ENCODE measurements around the gene LIN28A. TPM values are rescaled to one million over a fixed set of nuclear protein-coding genes. Genes with fewer than 3 reads are reported as not detected.
"Not testable (repeated sequence)": the region's sequence is repeated elsewhere in the genome, so short reads cannot be mapped to it uniquely, and the experiment has no call there.

Gene LIN28A
- total RNA-seq, 4 donors from 2014 or later, result not detected

GRCh38 chr1:26368486-26368885, 42.1 kb upstream of the LIN28A start:
- no peak overlapping the region for H3K27ac ChIP-seq
- H3K27me3 ChIP-seq, result peaks cover 14% of the 10 kb centered on the region
- WGBS, 2 donors (ENCODE audit: low coverage in 1 of 2), result 80 to 92% methylated on average over 1 to 3 of the region's 3 CpGs
- H3K4me1 ChIP-seq, result no peaks in the 10 kb centered on the region
- H3K36me3 ChIP-seq, result no peaks in the 10 kb centered on the region
- no peak for TF ChIP-seq POLR2AphosphoS5 (IDR thresholded peaks at IDR 0.05)
- no peak for TF ChIP-seq POLR2A (IDR thresholded peaks at IDR 0.05)
- TF ChIP-seq, protein P1, sequence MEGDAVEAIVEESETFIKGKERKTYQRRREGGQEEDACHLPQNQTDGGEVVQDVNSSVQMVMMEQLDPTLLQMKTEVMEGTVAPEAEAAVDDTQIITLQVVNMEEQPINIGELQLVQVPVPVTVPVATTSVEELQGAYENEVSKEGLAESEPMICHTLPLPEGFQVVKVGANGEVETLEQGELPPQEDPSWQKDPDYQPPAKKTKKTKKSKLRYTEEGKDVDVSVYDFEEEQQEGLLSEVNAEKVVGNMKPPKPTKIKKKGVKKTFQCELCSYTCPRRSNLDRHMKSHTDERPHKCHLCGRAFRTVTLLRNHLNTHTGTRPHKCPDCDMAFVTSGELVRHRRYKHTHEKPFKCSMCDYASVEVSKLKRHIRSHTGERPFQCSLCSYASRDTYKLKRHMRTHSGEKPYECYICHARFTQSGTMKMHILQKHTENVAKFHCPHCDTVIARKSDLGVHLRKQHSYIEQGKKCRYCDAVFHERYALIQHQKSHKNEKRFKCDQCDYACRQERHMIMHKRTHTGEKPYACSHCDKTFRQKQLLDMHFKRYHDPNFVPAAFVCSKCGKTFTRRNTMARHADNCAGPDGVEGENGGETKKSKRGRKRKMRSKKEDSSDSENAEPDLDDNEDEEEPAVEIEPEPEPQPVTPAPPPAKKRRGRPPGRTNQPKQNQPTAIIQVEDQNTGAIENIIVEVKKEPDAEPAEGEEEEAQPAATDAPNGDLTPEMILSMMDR (IDR thresholded peaks at IDR 0.05), result no peak
- TF ChIP-seq EP300 (IDR thresholded peaks at IDR 0.05; ENCODE audit: low read depth), result no peak
- in situ Hi-C loops (cut with MboI; ENCODE audit: low pct_ligation_motif_present in 1 of 4, low pct_unique_long_range_greater_than_20kb in 1 of 4, low sequenced_read_pairs in 3 of 4) (no loop called here), intact Hi-C loops (cut with DNase I; ENCODE audit: low total_unique reads) (no loop called here)
- no peak for DNase-seq
- no peaks in the 10 kb centered on the region for H3K9me3 ChIP-seq
- H3K4me3 ChIP-seq, result no peak overlapping the region

- Histone ChIP-seq H3K4me1 (no peaks in the 10 kb centered on the region), H3K9me3 (no peaks in the 10 kb centered on the region), H3K36me3 (no peaks in the 10 kb centered on the region), H3K4me3 (no peak overlapping the region), H3K27ac (no peak overlapping the region), H3K27me3 (no peaks in the 10 kb centered on the region)
- no peak for TF ChIP-seq POLR2A (IDR thresholded peaks at IDR 0.05)
- TF ChIP-seq, protein P1 (IDR thresholded peaks at IDR 0.05), result no peak
- TF ChIP-seq EP300 (IDR thresholded peaks at IDR 0.05; ENCODE audit: low read depth), result no peak
- no peak for TF ChIP-seq POLR2AphosphoS5 (IDR thresholded peaks at IDR 0.05)
- DNase-seq, result no peak
- in situ Hi-C loops (cut with MboI; ENCODE audit: low pct_ligation_motif_present in 1 of 4, low pct_unique_long_range_greater_than_20kb in 1 of 4, low sequenced_read_pairs in 3 of 4), result no loop called here
- intact Hi-C loops (cut with DNase I; ENCODE audit: low total_unique reads), result no loop called here
- WGBS, 2 donors (ENCODE audit: low coverage in 1 of 2), result 57 to 67% methylated on average over 3 to 6 of the region's 6 CpGs
These were observed 39.8 kb upstream of the LIN28A start for GRCh38 chr1:26370591-26371382.

DNA sequence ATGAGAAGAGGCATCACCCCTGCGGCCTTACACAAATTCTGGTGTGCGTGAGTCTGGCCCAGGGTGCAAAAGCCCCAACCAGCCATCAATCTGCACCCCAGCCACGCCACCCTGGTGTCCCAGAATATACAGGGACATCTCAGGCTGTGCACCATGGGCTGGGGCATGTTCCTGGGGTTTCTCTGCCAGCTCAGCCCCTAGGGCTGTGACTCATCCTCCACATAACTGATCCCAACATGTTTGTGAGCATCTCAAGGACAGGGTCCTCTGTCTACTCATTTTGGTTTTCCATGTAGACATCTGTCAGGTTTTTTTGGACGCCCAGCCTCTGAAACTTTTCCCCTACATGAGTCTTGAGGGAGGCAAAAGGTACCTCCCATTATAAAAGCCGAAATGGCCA, 38.6 kb upstream of the LIN28A start:
- in situ Hi-C loops (cut with MboI; ENCODE audit: low pct_ligation_motif_present in 1 of 4, low pct_unique_long_range_greater_than_20kb in 1 of 4, low sequenced_read_pairs in 3 of 4), result no loop called here
- no peak for DNase-seq
- Histone ChIP-seq H3K27ac (no peak overlapping the region), H3K27me3 (no peaks in the 10 kb centered on the region), H3K36me3 (no peaks in the 10 kb centered on the region), H3K4me3 (no peak overlapping the region), H3K4me1 (no peaks in the 10 kb centered on the region), H3K9me3 (no peaks in the 10 kb centered on the region)
- 60 to 83% methylated on average over 1 to 5 of the region's 5 CpGs for WGBS, 2 donors (ENCODE audit: low coverage in 1 of 2)
- TF ChIP-seq, protein P1 (IDR thresholded peaks at IDR 0.05), result no peak
- TF ChIP-seq POLR2A (IDR thresholded peaks at IDR 0.05) (no peak), POLR2AphosphoS5 (IDR thresholded peaks at IDR 0.05) (no peak), EP300 (IDR thresholded peaks at IDR 0.05; ENCODE audit: low read depth) (no peak)
- intact Hi-C loops (cut with DNase I; ENCODE audit: low total_unique reads), result no loop called here

DNA sequence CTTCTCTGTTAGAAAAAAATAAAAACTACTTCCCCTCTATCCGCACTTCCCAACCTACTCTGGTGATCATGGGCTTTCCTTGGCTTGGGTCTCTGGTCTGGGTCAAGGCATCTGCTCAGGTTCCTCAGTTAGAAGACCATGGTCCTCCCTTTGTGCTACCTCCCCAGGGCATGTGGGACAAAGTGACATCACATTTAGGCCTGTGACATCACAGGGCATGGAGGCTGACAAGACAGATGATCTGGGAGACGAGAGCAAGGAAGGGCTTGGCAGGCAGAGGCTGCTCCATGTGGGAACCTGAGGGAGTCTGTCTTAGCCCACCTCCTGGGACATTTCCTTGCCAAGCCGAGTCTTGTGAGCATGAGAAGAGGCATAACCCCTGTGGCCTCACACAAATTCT, 38.0 kb upstream of the LIN28A start, which contains the start of gene ZNF683:
ZNF683 (minus strand) TSS at position 140 of the 400 bp plus-strand sequence. CDS start 4,179 bp downstream, outside the sequence.
- intact Hi-C loops (cut with DNase I; ENCODE audit: low total_unique reads); H3K27ac ChIP-seq: not testable (repeated sequence)
- 81% methylated on average over 3 of the region's 3 CpGs; no CpG with 5 or more reads in 1 of the 2 donors for WGBS, 2 donors (ENCODE audit: low coverage in 1 of 2)

More for the DNA sequence above, 38.0 kb upstream of the LIN28A start, which contains the start of gene ZNF683:
- H3K4me3 ChIP-seq; in situ Hi-C loops (cut with MboI; ENCODE audit: low pct_ligation_motif_present in 1 of 4, low pct_unique_long_range_greater_than_20kb in 1 of 4, low sequenced_read_pairs in 3 of 4); H3K9me3 ChIP-seq; DNase-seq; H3K4me1 ChIP-seq; H3K36me3 ChIP-seq; H3K27me3 ChIP-seq: not testable (repeated sequence)

All from transverse colon (tissue), 4 donors.